NT2/D1 (cell line): ENCODE results near the gene CSGALNACT2.

ENCODE experiments used
- DNase-seq: peaks from one replicate; pipeline ENCODE4 v3.0.0-alpha.2; 2011; ENCODE audit warnings: low read depth, low spot score
- H3K27me3 ChIP-seq: 2 replicates; pipeline ENCODE4 v1.6.0; 2011; ENCODE audit warnings: mild to moderate bottlenecking; ENCODE audit not compliant: insufficient read length, insufficient read depth
- H3K36me3 ChIP-seq: 2 replicates; pipeline ENCODE4 v1.6.1; 2011; ENCODE audit warnings: mild to moderate bottlenecking, low read length, mixed read lengths; ENCODE audit not compliant: insufficient read depth, insufficient read length
- H3K4me1 ChIP-seq: 2 replicates; pipeline ENCODE4 v1.5.1; 2011; ENCODE audit not compliant: insufficient read depth, insufficient read length
- H3K4me3 ChIP-seq: 2 replicates; pipeline ENCODE4 v1.5.1; 2011; ENCODE audit warnings: low read depth; ENCODE audit not compliant: insufficient read length
- H3K9ac ChIP-seq: 2 replicates; pipeline ENCODE4 v1.6.0; 2011; ENCODE audit warnings: low read depth; ENCODE audit not compliant: insufficient read length
- H3K9me3 ChIP-seq: 2 replicates; pipeline ENCODE4 v1.5.1; 2011; ENCODE audit warnings: mild to moderate bottlenecking, low read length; ENCODE audit not compliant: insufficient read depth
- SUZ12 ChIP-seq: IDR thresholded peaks from 2 replicates; pipeline ENCODE4 v1.6.1; 2011; ENCODE audit not compliant: insufficient read length, insufficient read depth; ENCODE audit errors: extremely low read depth
- YY1 ChIP-seq: IDR thresholded peaks from 2 replicates; pipeline ENCODE4 v1.6.1; 2011; ENCODE audit not compliant: insufficient read length, insufficient read depth
- ZNF274 ChIP-seq: IDR thresholded peaks from 2 replicates; pipeline ENCODE4 v1.6.1; 2011; ENCODE audit warnings: mild to moderate bottlenecking, low read depth, low read length

Gene CSGALNACT2

DNA sequence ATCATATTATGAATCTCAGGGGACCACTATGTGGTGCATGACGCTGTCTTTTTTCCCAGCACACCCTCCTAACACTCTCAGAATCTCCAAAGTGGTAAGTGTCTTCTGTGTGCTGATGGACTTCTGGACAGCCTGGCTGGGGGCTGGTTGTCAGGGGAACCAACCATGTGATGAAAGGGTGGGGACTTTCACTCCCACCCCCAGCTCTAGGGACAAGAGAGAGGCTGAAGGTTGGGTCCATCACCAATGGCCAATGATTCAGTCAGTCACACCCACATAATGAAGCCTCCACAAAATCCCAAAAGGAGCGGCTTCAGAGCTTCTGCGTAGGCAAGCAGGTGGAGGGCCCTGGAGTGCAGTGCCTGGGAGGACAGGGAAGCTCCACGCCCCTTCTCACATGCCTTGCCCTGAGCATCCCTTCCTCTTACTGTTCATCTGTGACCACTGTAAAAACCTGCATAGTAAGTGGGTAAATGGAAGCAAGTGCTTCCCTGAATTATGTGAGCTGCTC is 84.0 kb downstream of the CSGALNACT2 start:
- no peak for DNase-seq
- Histone ChIP-seq H3K4me3 (no peak overlapping the region), H3K9ac (no peak overlapping the region), H3K4me1 (peaks cover 4% of the 10 kb centered on the region), H3K36me3 (no peaks in the 10 kb centered on the region), H3K27me3 (peaks cover 9% of the 10 kb centered on the region), H3K9me3 (no peaks in the 10 kb centered on the region)
- no peak for TF ChIP-seq SUZ12
- TF ChIP-seq ZNF274, result no peak
- TF ChIP-seq YY1, result no peak

DNA sequence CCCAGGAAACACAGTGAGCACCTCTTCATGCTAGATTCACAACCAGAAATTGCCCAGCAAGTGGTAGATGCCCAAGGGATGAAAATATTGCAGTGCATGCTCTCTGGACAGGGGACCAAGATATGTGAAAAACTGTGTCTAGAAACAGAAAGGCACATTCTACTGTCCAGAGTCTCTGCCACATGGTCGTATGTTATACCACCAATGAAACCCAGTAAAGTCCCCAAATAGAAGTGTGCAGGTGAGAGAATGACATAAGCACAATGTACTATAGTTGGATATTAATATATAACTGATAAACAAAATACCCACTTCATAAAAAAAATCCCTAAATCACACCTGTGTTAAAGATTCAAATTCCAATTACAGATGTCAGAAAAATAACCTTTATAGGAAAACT is 84.8 kb downstream of the CSGALNACT2 start:
- Histone ChIP-seq H3K4me1 (peaks cover 6% of the 10 kb centered on the region), H3K27me3 (peaks cover 17% of the 10 kb centered on the region), H3K9me3 (no peaks in the 10 kb centered on the region), H3K9ac (no peak overlapping the region), H3K4me3 (no peak overlapping the region), H3K36me3 (no peaks in the 10 kb centered on the region)
- TF ChIP-seq ZNF274, result no peak
- TF ChIP-seq YY1, result no peak
- TF ChIP-seq SUZ12, result no peak
- no peak for DNase-seq

DNA sequence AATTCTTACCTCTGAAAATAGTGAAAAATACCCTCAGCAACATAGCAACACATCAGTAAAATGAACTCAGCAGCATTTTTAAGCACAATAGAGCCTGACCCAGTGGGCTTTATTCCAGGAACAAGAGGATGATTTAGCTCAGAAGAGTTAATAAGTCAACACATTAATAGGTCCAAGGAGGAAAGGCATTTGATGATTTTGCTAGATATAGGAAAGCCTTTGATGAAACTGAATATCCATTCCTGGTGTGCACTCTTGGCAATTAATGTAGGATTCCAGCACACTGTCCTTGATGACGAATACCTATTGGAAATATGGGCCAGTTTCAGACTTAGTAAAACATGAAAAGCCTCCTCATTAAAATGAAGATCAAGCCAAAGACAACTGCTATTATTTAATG is 86.1 kb downstream of the CSGALNACT2 start:
- Histone ChIP-seq H3K4me1 (peaks cover 15% of the 10 kb centered on the region), H3K36me3 (no peaks in the 10 kb centered on the region), H3K9ac (no peak overlapping the region), H3K27me3 (peaks cover 30% of the 10 kb centered on the region), H3K4me3 (no peak overlapping the region), H3K9me3 (no peaks in the 10 kb centered on the region)
- no peak for DNase-seq
- TF ChIP-seq YY1 (no peak), ZNF274 (no peak), SUZ12 (no peak)

DNA sequence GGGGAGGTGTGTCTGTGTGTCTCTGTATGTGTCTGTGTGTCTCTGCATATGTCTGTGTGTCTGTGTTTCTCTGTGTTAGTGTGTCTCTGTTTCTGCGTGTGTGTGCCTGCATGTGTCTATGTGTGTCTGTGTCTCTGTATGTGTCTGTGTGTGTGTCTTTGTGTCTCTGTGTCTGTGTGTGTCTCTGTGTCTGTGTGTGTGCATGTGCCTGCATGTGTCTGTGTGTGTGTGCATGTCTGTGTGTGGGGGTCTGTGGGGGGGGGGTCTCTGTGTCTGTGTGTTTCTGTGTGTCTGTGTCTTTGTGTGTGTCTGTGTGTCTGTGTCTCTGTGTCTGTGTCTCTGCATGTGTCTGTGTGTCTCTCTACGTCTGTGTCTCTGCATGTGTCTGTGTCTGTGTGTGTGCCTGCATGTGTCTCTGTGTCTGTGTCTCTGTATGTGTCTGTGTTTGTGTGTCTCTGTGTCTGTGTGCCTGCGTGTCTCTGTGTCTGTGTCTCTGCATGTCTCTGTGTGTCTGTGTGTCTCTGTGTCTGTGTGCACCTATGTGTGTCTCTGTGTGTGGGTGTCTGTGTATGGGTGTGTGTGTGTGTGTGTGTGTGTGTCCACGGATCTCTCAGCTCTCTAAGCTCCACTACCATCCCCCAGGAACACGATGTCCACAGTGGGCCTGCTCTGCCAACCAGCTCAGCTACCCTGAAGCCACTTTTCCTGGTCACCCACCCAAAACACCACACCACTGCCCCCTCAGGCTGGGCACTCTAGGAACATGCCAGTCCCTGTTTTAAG is 87.0 kb downstream of the CSGALNACT2 start:
- TF ChIP-seq SUZ12 (no peak), ZNF274 (no peak)
- Histone ChIP-seq H3K27me3 (peaks cover 37% of the 10 kb centered on the region), H3K9ac (no peak overlapping the region), H3K4me3 (no peak overlapping the region), H3K4me1 (peaks cover 15% of the 10 kb centered on the region), H3K36me3 (no peaks in the 10 kb centered on the region), H3K9me3 (no peaks in the 10 kb centered on the region)
- DNase-seq, result no peak

DNA sequence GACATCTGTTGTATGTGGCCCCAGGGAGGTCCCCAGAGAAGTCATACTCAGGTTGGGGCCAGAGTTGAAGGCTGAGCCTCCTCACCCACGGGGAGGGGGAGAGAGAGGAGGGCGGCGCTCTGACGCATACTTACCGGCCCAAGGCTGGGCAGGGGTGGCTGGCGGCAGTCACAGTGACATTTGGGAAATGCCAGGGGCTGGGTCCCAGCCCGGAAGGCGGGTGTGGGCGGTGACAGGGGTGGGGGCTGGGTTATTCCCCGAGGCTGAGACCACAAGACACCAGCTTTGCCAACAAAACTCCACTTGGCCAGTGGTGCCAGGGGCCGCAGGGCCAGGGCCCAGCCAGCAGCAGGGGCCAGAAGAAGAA is 87.5 kb downstream of the CSGALNACT2 start:
- no peak for DNase-seq
- no peak overlapping the region for H3K9ac ChIP-seq
- peaks cover 15% of the 10 kb centered on the region for H3K4me1 ChIP-seq
- H3K36me3 ChIP-seq, result no peaks in the 10 kb centered on the region
- TF ChIP-seq SUZ12 (no peak), ZNF274 (no peak), YY1 (no peak)
- peaks cover 42% of the 10 kb centered on the region for H3K27me3 ChIP-seq
- H3K4me3 ChIP-seq, result no peak overlapping the region
- no peaks in the 10 kb centered on the region for H3K9me3 ChIP-seq

DNA sequence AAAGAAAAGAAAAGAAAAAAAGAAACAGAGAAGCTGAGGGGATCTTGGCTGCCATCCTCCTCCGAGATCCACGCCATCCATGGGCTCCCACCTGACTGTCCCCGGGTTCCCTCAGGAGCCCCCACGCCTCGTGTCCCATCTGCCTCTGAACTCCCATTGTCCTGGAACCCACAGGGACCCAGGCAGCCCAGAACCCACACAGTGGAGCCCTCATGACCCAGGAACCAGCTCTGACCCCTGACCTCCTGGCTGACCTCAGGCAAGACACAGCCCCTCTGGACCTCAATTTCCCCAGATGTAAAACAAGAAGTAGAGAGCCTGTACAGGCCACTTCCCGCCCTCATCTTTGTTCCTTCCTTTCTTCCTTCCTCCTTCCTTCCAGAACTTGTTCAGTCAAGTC is 88.2 kb downstream of the CSGALNACT2 start:
- peaks cover 49% of the 10 kb centered on the region for H3K27me3 ChIP-seq
- peaks cover 15% of the 10 kb centered on the region for H3K4me1 ChIP-seq
- no peaks in the 10 kb centered on the region for H3K36me3 ChIP-seq
- no peak for DNase-seq
- TF ChIP-seq ZNF274 (no peak), SUZ12 (no peak), YY1 (no peak)
- H3K9me3 ChIP-seq, result no peaks in the 10 kb centered on the region
- no peak overlapping the region for H3K4me3 ChIP-seq
- no peak overlapping the region for H3K9ac ChIP-seq

DNA sequence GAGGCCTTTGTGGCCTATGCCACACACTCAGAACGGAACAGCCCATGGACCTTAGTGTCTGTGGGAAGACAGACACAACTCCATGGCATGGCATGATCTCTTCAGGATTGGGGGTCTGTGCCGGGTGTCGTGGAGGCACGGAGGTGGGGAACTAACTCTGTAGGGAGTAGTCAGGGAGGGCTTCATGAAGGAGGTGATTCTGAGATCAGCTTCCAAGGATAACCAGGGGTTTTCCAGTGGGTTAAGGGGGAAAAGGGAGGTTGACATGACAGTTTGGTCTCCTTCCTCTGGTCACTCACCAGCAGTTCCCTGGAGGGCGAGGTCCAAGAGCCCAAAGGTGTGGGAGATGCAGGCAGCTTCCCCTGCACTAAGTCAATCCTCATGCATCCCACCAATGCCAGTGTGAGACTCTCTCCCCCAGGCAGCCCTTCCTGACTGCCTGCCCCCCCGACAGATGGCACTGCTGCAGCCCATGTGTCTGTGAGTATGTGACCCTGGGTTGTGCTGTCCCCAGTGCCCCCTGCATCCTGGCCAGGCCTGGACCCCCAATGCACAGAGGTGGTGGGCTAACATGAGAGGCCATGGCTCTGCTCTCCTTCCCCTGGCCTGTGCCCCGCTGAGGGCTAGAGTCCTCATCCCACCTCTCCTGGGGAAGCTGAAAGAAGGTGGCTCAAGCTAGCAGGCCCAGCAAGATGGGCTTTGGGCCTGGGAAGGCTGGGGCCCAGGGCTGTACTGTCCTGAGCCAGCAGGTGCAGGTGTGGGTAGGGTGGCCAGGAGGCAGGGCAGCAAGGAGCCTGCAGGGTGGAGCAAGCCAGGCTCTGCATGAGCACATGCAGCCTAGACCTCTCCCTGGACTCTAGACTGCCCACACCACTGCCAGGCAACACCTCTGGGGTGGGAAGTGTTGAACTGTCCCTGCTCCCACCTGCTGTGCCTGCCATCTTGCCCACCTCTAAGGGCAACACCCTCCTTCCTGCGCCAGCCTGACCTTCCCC is 88.9 kb downstream of the CSGALNACT2 start:
- DNase-seq, result no peak
- H3K4me3 ChIP-seq, result no peak overlapping the region
- H3K4me1 ChIP-seq, result peaks cover 11% of the 10 kb centered on the region
- no peaks in the 10 kb centered on the region for H3K36me3 ChIP-seq
- no peak for TF ChIP-seq SUZ12
- TF ChIP-seq ZNF274, result no peak
- H3K9ac ChIP-seq, result no peak overlapping the region
- peaks cover 54% of the 10 kb centered on the region for H3K27me3 ChIP-seq
- H3K9me3 ChIP-seq, result no peaks in the 10 kb centered on the region
